Measurements from ENCODE around the gene LRRD1.
A peak's percentile ranks its signal among the peaks of the same experiment; 100 is the strongest.
"Not testable (repeated sequence)": the region's sequence is repeated elsewhere in the genome, so short reads cannot be mapped to it uniquely, and the experiment has no call there.

LRRD1 gene

DNA sequence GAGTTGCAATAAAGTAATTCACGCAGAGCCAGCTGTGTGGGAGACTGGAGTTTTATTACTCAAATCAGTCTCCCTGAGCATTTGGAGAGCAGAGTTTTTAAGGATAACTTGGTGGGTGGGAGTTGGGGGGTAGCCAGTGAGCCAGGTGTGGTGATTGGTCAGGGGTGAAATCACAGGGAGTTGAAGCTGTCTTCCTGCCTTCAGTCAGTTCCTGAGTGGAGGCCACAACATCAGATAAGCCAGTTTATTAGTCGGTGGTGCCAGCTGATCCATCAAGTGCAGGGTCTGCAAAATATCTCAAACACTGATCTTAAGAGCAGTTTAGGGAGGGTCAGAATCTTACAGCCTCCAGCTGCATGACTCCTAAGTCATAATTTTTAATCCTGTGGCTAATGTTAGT, 41.4 kb downstream of the LRRD1 start:
- DNase-seq = no peak

DNA sequence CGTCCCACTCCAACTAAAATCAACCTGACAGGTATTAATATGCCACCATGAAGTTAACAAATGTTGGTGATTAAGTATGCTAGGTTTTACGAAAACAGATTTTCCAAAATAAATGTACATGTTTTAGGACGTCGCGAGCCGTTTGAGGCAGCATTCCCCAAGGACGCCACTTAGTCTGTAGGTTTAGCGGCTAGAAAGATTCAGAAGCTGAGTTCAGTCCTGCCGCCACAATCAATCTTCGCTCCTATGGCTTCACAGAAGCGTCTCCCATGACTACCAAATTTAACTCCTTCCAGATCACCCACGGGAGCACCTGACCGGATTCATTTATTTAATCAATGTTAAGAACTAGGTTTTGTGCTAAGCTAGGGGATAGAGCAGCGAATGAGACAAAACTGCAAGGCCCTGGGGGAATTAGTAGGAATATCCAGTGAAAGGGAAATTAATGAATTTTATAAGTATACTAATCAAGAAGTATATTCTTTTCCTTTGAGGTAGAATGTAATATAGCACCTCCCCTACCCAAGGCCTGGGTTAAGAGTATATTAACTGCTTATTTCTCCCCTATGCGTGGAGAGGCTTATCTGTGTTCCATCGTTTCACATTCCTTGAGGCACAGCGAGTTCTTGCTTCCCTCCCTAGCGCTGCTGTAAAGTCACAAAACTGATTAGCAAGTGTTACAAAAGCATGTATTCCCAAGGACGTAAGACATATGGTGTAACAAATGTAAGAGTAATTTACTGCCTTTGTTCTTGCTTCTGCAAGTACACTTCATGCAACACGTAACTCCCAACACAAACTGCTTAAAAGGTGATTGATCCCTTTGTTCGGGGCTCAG, 43.7 kb downstream of the LRRD1 start:
- DNase-seq = peak; percentile 14

GRCh38 chr7:92134271-92135051, 44.5 kb downstream of the LRRD1 start, which contains the start of gene CYP51A1:
CYP51A1 (minus strand) TSS chr7:92134477; CDS start chr7:92134364, 113 bp downstream.
- DNase-seq = peak; percentile 90

- peak; percentile 39 for DNase-seq
Observed at GRCh38 chr7:92133737-92134270, 45.1 kb downstream of the LRRD1 start.

DNA sequence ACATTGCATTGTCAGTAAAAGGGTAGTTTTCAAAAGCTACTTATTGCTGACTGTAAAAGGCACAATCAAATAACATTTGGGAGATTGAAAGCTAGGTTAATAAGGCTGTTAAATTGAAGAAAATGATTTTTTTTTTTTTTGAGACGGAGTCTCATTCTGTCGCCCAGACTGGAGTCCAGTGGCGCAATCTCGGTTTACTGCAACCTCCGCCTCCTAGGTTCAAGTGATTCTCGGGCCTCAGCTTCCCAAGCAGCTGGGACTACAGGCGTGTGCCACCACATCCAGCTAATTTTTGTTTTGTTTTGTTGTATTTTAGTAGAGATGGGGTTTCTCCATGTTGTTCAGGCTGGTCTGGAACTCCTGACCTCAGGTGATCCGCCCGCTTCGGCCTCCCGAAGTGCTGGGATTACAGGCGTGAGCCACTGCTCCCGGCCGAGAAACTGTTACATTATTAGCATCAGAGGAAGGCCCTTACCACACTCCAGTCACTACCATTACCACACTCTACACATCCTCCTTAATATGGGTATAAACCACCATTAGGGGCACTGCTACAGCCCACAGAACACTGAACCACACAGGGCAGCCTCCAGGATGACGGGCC, 45.7 kb downstream of the LRRD1 start:
- DNase-seq = no peak

DNA sequence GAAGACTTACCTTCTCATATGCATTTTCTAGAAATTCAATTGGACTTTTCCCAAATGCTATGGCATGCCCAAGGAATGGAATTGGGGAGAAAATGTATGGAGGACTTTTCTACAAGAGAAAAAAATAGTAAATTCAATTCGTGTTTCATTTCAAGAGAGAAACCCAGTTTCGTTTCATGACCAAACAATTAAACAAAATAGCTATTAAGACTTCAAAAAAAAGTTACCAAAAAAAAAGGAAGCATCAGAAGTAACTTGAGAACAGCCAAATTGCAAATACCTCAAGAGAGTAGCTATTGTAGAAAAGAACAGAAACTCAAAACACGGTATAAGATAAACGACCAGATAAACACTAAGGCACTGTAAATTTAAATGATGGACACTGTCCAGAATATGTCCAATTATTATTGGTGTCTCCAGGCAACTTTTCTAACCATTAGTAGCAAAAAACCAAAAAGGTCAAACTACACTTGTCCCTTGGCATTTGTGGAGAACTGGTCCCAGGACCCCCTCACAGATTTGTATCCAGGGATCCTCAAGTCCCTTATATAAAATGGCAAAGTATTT, 47.1 kb downstream of the LRRD1 start:
- DNase-seq = no peak

DNA sequence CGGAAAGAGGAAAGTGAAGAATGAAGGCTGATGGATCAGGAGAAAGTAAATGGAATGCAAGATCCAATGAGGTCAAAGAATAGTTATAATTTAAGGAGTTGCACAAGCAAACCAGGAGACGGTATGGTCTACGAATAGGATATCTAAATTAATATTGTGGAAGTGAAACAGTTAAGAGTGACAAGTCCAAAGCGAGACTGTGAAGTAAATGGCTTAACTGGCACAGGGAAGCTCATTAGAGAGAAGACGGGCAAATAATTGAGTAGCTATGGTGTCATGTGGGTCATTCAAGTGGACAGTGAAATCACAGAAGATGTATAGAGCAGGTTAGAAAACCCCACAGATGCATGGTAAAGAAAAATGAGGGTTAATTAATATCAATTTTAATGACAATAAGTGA, 47.8 kb downstream of the LRRD1 start:
- no peak for DNase-seq

DNA sequence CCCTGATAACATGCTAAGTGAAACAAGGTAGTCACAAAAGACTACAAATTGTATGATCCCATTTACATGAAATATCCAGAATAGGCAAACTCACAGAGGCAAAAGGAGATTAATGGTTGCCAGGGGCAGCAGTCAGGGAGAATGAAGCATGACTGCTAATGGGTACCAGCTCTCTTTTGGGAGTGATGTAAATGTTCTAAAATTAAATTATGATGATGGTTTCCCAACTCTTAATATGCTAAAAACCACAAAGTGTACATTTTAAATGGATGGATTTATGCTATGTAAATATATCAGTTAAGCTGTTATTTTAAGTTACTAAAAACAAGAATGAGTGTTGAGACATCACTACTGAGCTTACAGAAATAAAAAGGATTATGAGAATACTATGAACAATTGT, 57.3 kb downstream of the LRRD1 start:
- no peak for DNase-seq

GRCh38 chr7:92119213-92119759, 59.7 kb downstream of the LRRD1 start:
- DNase-seq = no peak

- DNase-seq = no peak
Observed at GRCh38 chr7:92116949-92117348, 62.0 kb downstream of the LRRD1 start.

DNA sequence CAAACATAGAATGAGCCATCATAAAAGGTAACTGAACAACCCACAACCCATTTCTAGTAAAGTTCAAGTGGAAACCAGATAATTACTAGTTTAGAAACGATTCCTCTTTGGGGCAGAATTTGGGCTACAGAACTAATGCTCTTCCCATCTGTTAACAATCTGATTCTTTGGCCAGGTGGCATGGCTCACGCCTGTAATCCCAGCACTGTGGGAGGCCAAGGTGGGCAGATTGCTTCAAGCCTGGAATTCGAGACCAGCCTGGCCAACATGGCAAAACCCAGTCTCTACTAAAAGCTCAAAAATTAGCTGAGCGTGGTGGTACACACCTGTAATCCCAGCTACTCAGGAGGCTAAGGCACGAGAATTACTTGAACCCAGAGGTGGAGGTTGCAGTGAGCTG, 63.1 kb downstream of the LRRD1 start:
- DNase-seq = no peak

GRCh38 chr7:92110857-92111256, 68.1 kb downstream of the LRRD1 start:
- no peak for DNase-seq

- no peak for DNase-seq
Observed at GRCh38 chr7:92108821-92109220, 70.1 kb downstream of the LRRD1 start.

DNA sequence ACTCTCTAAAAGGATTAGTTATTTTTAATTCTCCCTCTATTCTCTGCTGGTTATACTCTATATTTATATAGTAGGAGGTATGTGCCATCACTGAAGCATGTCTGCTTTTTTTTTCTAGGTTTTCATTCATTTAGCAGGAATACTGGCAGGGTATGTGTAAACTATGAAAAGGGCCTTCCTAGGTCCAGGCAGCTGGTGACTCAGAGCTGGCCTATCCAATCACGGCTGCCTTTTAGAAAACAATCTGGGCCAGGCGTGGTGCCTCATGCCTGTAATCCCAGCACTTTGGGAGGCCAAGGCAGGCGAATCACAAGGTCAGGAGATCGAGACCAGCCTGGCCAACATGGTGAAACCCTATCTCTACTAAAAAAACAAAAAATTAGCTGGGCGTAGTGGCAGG, 76.1 kb downstream of the LRRD1 start:
- not testable (repeated sequence) for DNase-seq

DNA sequence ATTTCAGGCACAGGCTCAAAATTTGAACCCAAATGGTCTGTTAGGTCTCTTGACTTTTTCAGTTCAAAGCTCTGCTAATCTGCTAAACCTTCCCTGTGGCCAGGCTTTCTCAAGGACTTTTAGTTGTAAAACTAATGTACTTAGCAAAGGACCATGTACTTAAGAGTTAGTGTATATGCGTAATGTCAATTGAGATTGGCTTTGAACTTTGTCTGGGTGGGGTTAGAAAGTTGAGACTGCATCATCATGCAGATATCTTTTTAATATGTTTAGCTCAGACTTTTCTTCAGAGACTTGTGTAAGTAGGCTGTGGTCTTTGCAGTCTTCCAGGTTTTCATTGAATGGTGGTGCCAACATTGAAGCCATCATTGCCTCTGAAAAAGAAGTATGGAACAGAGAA, 78.4 kb downstream of the LRRD1 start:
- no peak for DNase-seq

GRCh38 chr7:92095380-92095779, 83.6 kb downstream of the LRRD1 start:
- DNase-seq = no peak

Measured in NCI-H1436 (cell line).